HG03432 (cell line): Measurements from ENCODE around the gene ARHGAP27.
"Not testable (repeated sequence)": the region's sequence is repeated elsewhere in the genome, so short reads cannot be mapped to it uniquely, and the experiment has no call there.

Experiments used
- ATAC-seq: cut with Tn5 transposase; IDR thresholded peaks from one replicate; pipeline ENCODE4 v1.9.1; 2021; ENCODE audit warnings: mild to moderate bottlenecking, moderate library complexity; ENCODE audit not compliant: unreplicated experiment

Gene ARHGAP27

GRCh38 chr17:45364531-45365390 lies 67.9 kb downstream of the ARHGAP27 start:
- ATAC-seq: no peak

- ATAC-seq: no peak
Observed at GRCh38 chr17:45363498-45363897, 69.2 kb downstream of the ARHGAP27 start.

- no peak for ATAC-seq
Observed at GRCh38 chr17:45361976-45362375, 70.7 kb downstream of the ARHGAP27 start.

- no peak for ATAC-seq
Observed at GRCh38 chr17:45361451-45361850, 71.2 kb downstream of the ARHGAP27 start.

GRCh38 chr17:45357364-45357997 lies 75.2 kb downstream of the ARHGAP27 start:
- no peak for ATAC-seq

GRCh38 chr17:45355087-45355486 lies 77.6 kb downstream of the ARHGAP27 start:
- no peak for ATAC-seq

GRCh38 chr17:45353043-45353442 lies 79.6 kb downstream of the ARHGAP27 start:
- no peak for ATAC-seq

- no peak for ATAC-seq
Observed at GRCh38 chr17:45351831-45352230, 80.8 kb downstream of the ARHGAP27 start.

- no peak for ATAC-seq
Observed at GRCh38 chr17:45347444-45347843, 85.2 kb downstream of the ARHGAP27 start.

GRCh38 chr17:45346216-45347015 lies 86.3 kb downstream of the ARHGAP27 start:
- ATAC-seq: no peak

GRCh38 chr17:45345554-45346215 lies 87.0 kb downstream of the ARHGAP27 start:
- ATAC-seq: no peak

GRCh38 chr17:45345246-45345553 lies 87.5 kb downstream of the ARHGAP27 start:
- ATAC-seq: no peak

GRCh38 chr17:45343967-45344664 lies 88.6 kb downstream of the ARHGAP27 start:
- ATAC-seq: not testable (repeated sequence)
